ENCODE data around the gene FAM120B. TPM values are rescaled to one million over a fixed set of nuclear protein-coding genes. Genes with fewer than 3 reads are reported as not detected.

Gene FAM120B
- total RNA-seq, 1 experiment from 2014 or later, result 25.2 TPM

DNA sequence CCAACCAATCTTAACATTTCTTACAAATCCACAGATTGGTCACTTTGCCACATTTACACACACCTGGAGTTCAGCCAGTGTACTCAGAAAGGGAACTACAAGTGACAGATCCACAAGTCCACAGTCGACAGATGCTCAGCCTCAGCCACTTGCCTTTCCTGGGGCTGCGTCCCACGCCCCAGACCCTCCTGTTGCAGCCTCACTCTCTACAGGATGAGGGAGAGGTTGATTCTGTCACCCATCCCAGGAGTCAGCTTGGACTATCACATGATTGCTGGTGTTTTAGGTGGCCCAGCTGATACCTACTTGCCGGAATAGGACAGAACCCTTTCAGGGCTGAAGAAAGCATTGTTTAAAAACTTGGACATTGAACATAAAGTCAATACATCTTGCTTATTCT is 108.8 kb downstream of the FAM120B start:
- POLR2A ChIA-PET, result no interaction called here
- Histone ChIP-seq H3K4me3 (replicated peaks in 1 of 2; ENCODE audit: low read depth in 1 of 2, low read length in 2 of 2) (no peak overlapping the region), H3K27me3 (ENCODE audit: insufficient read depth, low read length) (0 out of 2 replicates have a peak, but pooled peaks cover 4% of the 10 kb centered on the region), H4K20me1 (ENCODE audit: insufficient read depth) (no peaks in the 10 kb centered on the region), H3K27ac (ENCODE audit: low read depth, low read length) (no peak overlapping the region), H3K36me3 (ENCODE audit: control insufficient read depth in 1 of 2, insufficient read depth in 2 of 2, low read length in 2 of 2) (no peaks in the 10 kb centered on the region), H3K4me2 (ENCODE audit: low read length) (no peak overlapping the region), H3K4me1 (ENCODE audit: control insufficient read depth in 1 of 2, insufficient read depth in 2 of 2, low read length in 2 of 2) (no peaks in the 10 kb centered on the region), H3K79me2 (ENCODE audit: insufficient read depth, low read length) (no peaks in the 10 kb centered on the region), H3K9me2 (ENCODE audit: insufficient read depth) (no peaks in the 10 kb centered on the region), H3K9ac (ENCODE audit: low read length) (no peak overlapping the region), H3K9me3 (ENCODE audit: control insufficient read depth in 1 of 2, insufficient read depth in 1 of 2, low read depth in 1 of 2, low read length in 2 of 2) (no peaks in the 10 kb centered on the region), H2AFZ (ENCODE audit: low read depth, low read length, poor library complexity, severe bottlenecking) (no peak overlapping the region)
- intact Hi-C loops (cut with micrococcal nuclease), result no loop called here
- RAD21 ChIA-PET (ENCODE audit: low non-redundant PET in 1 of 2, low total read pairs in 2 of 2, uncharacterized antibody in 2 of 2, unreplicated experiment in 2 of 2), result no interaction called here
- CTCF ChIA-PET, result no interaction called here
- ATAC-seq (no peak), DNase-seq (ENCODE audit: low read depth, low spot score) (no peak)
- TF ChIP-seq SP1 (IDR thresholded peaks at IDR 0.05; ENCODE audit: low read depth), result no peak
- TF ChIP-seq ZFX (IDR thresholded peaks at IDR 0.05), result no peak
- no peak for TF ChIP-seq ZNF274 (IDR thresholded peaks at IDR 0.05; ENCODE audit: low read depth, low read length)
- no peak for TF ChIP-seq CEBPB (IDR thresholded peaks at IDR 0.05; ENCODE audit: low read depth)
- TF ChIP-seq SIN3A (IDR thresholded peaks at IDR 0.05; ENCODE audit: low read depth), result no peak
- TF ChIP-seq YY1 (IDR thresholded peaks at IDR 0.05; ENCODE audit: extremely low read depth, insufficient replicate concordance, low read depth, low read length), result no peak
- no peak for TF ChIP-seq ELF1 (IDR thresholded peaks at IDR 0.05; ENCODE audit: borderline replicate concordance, low read depth)
- no peak for TF ChIP-seq JUND (IDR thresholded peaks at IDR 0.05)
- TF ChIP-seq, protein P1, sequence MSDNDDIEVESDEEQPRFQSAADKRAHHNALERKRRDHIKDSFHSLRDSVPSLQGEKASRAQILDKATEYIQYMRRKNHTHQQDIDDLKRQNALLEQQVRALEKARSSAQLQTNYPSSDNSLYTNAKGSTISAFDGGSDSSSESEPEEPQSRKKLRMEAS (IDR thresholded peaks at IDR 0.05), result no peak
- no peak for TF ChIP-seq FOSL1 (IDR thresholded peaks at IDR 0.05; ENCODE audit: low read depth)
- TF ChIP-seq POLR2A (IDR thresholded peaks at IDR 0.05; ENCODE audit: borderline replicate concordance, extremely low read depth, insufficient read depth, insufficient read length), result no peak
- TF ChIP-seq POLR2AphosphoS5 (IDR thresholded peaks at IDR 0.05; ENCODE audit: low read depth, low read length), result no peak
- no TSS peak for BruUV-seq (replicated peaks)

DNA sequence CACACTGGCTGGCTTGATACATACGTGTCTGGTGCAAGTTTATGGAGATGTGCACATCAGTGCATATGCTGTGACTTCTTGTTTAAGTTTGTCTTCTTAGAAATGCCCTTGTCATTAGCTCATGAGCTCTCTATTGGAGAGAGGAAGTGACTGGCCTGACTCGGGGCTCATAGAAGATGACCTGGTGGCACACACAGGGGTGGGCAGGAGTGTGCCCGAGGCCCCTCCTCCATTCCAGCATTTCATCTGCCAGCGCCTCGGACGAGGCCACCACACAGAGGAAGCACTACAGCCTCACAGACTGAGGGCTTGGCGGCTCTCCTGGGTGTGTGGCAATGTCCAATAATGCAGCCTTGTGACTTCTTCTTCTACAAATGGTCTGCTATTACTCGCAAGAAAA is 109.7 kb downstream of the FAM120B start:
- no peaks in the 10 kb centered on the region for H3K9me3 ChIP-seq (ENCODE audit: control insufficient read depth in 1 of 2, insufficient read depth in 1 of 2, low read depth in 1 of 2, low read length in 2 of 2)
- no peak overlapping the region for H3K9ac ChIP-seq (ENCODE audit: low read length)
- no peak overlapping the region for H3K27ac ChIP-seq (ENCODE audit: low read depth, low read length)
- no peaks in the 10 kb centered on the region for H3K4me1 ChIP-seq (ENCODE audit: control insufficient read depth in 1 of 2, insufficient read depth in 2 of 2, low read length in 2 of 2)
- CTCF ChIA-PET, result no interaction called here
- BruUV-seq (replicated peaks), result no TSS peak
- no peak overlapping the region for H3K4me2 ChIP-seq (ENCODE audit: low read length)
- 0 out of 2 replicates have a peak, but pooled peaks cover 4% of the 10 kb centered on the region for H3K27me3 ChIP-seq (ENCODE audit: insufficient read depth, low read length)
- H3K4me3 ChIP-seq (replicated peaks in 1 of 2; ENCODE audit: low read depth in 1 of 2, low read length in 2 of 2), result no peak overlapping the region
- H3K9me2 ChIP-seq (ENCODE audit: insufficient read depth), result no peaks in the 10 kb centered on the region
- RAD21 ChIA-PET (ENCODE audit: low non-redundant PET in 1 of 2, low total read pairs in 2 of 2, uncharacterized antibody in 2 of 2, unreplicated experiment in 2 of 2), result no interaction called here
- no peak for ATAC-seq
- POLR2A ChIA-PET, result no interaction called here
- no peak overlapping the region for H2AFZ ChIP-seq (ENCODE audit: low read depth, low read length, poor library complexity, severe bottlenecking)
- DNase-seq (ENCODE audit: low read depth, low spot score), result no peak
- H3K79me2 ChIP-seq (ENCODE audit: insufficient read depth, low read length), result no peaks in the 10 kb centered on the region
- intact Hi-C loops (cut with micrococcal nuclease), result no loop called here
- no peaks in the 10 kb centered on the region for H3K36me3 ChIP-seq (ENCODE audit: control insufficient read depth in 1 of 2, insufficient read depth in 2 of 2, low read length in 2 of 2)
- H4K20me1 ChIP-seq (ENCODE audit: insufficient read depth), result no peaks in the 10 kb centered on the region
- TF ChIP-seq, protein P2, sequence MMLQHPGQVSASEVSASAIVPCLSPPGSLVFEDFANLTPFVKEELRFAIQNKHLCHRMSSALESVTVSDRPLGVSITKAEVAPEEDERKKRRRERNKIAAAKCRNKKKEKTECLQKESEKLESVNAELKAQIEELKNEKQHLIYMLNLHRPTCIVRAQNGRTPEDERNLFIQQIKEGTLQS (IDR thresholded peaks at IDR 0.05), result no peak
- TF ChIP-seq POLR2AphosphoS5 (IDR thresholded peaks at IDR 0.05; ENCODE audit: low read depth, low read length) (no peak), POLR2A (IDR thresholded peaks at IDR 0.05; ENCODE audit: borderline replicate concordance, extremely low read depth, insufficient read depth, insufficient read length) (no peak), FOSL1 (IDR thresholded peaks at IDR 0.05; ENCODE audit: low read depth) (no peak), ZFX (IDR thresholded peaks at IDR 0.05) (no peak), CBX3 (IDR thresholded peaks at IDR 0.05; ENCODE audit: low read depth) (no peak), RAD21 (IDR thresholded peaks at IDR 0.05; ENCODE audit: low read depth) (no peak), SP1 (IDR thresholded peaks at IDR 0.05; ENCODE audit: low read depth) (no peak), EZH2 (IDR thresholded peaks at IDR 0.05) (no peak)
- TF ChIP-seq, protein P3, sequence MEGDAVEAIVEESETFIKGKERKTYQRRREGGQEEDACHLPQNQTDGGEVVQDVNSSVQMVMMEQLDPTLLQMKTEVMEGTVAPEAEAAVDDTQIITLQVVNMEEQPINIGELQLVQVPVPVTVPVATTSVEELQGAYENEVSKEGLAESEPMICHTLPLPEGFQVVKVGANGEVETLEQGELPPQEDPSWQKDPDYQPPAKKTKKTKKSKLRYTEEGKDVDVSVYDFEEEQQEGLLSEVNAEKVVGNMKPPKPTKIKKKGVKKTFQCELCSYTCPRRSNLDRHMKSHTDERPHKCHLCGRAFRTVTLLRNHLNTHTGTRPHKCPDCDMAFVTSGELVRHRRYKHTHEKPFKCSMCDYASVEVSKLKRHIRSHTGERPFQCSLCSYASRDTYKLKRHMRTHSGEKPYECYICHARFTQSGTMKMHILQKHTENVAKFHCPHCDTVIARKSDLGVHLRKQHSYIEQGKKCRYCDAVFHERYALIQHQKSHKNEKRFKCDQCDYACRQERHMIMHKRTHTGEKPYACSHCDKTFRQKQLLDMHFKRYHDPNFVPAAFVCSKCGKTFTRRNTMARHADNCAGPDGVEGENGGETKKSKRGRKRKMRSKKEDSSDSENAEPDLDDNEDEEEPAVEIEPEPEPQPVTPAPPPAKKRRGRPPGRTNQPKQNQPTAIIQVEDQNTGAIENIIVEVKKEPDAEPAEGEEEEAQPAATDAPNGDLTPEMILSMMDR (IDR thresholded peaks at IDR 0.05 in 2 of 3, conservative IDR thresholded peaks at IDR 0.05 in 1 of 3; ENCODE audit: borderline replicate concordance in 1 of 3, insufficient read depth in 1 of 3, low read depth in 2 of 3, low read length in 2 of 3), result no peak
- TF ChIP-seq, protein P4, sequence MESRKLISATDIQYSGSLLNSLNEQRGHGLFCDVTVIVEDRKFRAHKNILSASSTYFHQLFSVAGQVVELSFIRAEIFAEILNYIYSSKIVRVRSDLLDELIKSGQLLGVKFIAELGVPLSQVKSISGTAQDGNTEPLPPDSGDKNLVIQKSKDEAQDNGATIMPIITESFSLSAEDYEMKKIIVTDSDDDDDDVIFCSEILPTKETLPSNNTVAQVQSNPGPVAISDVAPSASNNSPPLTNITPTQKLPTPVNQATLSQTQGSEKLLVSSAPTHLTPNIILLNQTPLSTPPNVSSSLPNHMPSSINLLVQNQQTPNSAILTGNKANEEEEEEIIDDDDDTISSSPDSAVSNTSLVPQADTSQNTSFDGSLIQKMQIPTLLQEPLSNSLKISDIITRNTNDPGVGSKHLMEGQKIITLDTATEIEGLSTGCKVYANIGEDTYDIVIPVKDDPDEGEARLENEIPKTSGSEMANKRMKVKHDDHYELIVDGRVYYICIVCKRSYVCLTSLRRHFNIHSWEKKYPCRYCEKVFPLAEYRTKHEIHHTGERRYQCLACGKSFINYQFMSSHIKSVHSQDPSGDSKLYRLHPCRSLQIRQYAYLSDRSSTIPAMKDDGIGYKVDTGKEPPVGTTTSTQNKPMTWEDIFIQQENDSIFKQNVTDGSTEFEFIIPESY (IDR thresholded peaks at IDR 0.05; ENCODE audit: extremely low read depth, insufficient replicate concordance, low read length), result no peak

Measured in HCT116 (cell line).